HepG2 (cell line): ENCODE data around the gene PPHLN1. TPM values are rescaled to one million over a fixed set of nuclear protein-coding genes. Genes with fewer than 3 reads are reported as not detected.
A peak's percentile ranks its signal among the peaks of the same experiment; 100 is the strongest.

Source experiments
- CCDC6 ChIP-seq: sonication (generic); formaldehyde crosslinking; IDR thresholded peaks from 2 replicates; pipeline ENCODE4 v1.8.1; 2022; ENCODE audit warnings: mild to moderate bottlenecking, missing genetic modification reagents, moderate library complexity
- CHD2 ChIP-seq: IDR thresholded peaks from 2 replicates; pipeline ENCODE4 v1.6.1; 2011; ENCODE audit warnings: low read depth, low read length, improper control_type of control experiment
- ELK4 ChIP-seq: sonication (generic); formaldehyde crosslinking; IDR thresholded peaks from 2 replicates; pipeline ENCODE4 v1.9.0; 2021; ENCODE audit warnings: missing genetic modification reagents, borderline replicate concordance
- FOXA1 ChIP-seq, 2 experiments: fragments of 450-650 bp in 1 of 2; sonication (generic) in 1 of 2; formaldehyde crosslinking in 1 of 2; IDR thresholded peaks; 2 replicates each; pipeline versions ENCODE4 v1.4.0 to v1.6.1; 2016 to 2020; ENCODE audit warnings: missing genetic modification reagents in 1 of 2
- FOXA3 ChIP-seq: IDR thresholded peaks from 2 replicates; pipeline ENCODE4 v1.6.1; 2016; ENCODE audit warnings: missing genetic modification reagents, missing compliant biosample characterization
- GFI1 ChIP-seq: sonication (generic); formaldehyde crosslinking; IDR thresholded peaks from 2 replicates; pipeline ENCODE4 v1.5.0; 2020; ENCODE audit warnings: missing genetic modification reagents, mild to moderate bottlenecking, borderline replicate concordance
- HDAC1 ChIP-seq: sonication (generic); formaldehyde crosslinking; IDR thresholded peaks from 2 replicates; pipeline ENCODE4 v1.5.1; 2020; ENCODE audit warnings: mild to moderate bottlenecking, missing genetic modification reagents
- HMG20A ChIP-seq: IDR thresholded peaks from 2 replicates; pipeline ENCODE4 v1.6.1; 2016; ENCODE audit warnings: borderline replicate concordance
- MNT ChIP-seq: fragments of 450-650 bp; IDR thresholded peaks from 2 replicates; pipeline ENCODE4 v1.6.1; 2016
- NR2F6 ChIP-seq, 2 experiments: IDR thresholded peaks; 2 replicates each; pipeline ENCODE4 v1.6.1; 2016; ENCODE audit warnings: antibody characterized with exemption in 1 of 2, mild to moderate bottlenecking in 1 of 2
- NR3C1 ChIP-seq: sonication (generic); formaldehyde crosslinking; IDR thresholded peaks from 2 replicates; pipeline ENCODE4 v1.4.0; 2020; ENCODE audit warnings: missing genetic modification reagents
- RAD21 ChIP-seq: fragments of 450-650 bp; formaldehyde crosslinking; IDR thresholded peaks from 2 replicates; pipeline ENCODE4 v1.5.0; 2020; ENCODE audit warnings: mild to moderate bottlenecking
- REPIN1 ChIP-seq: sonication (generic); formaldehyde crosslinking; IDR thresholded peaks from 2 replicates; pipeline ENCODE4 v1.8.0; 2022; ENCODE audit warnings: missing genetic modification reagents, low read depth, mild to moderate bottlenecking, borderline replicate concordance
- THAP11 ChIP-seq: IDR thresholded peaks from 2 replicates; pipeline ENCODE4 v1.6.1; 2016; ENCODE audit warnings: missing biosample characterization, missing genetic modification reagents
- ZBTB8A ChIP-seq: sonication (generic); formaldehyde crosslinking; IDR thresholded peaks from 2 replicates; pipeline ENCODE4 v1.4.0; 2020; ENCODE audit warnings: mild to moderate bottlenecking, low read depth, missing genetic modification reagents, borderline replicate concordance
- ZFP37 ChIP-seq: sonication (generic); formaldehyde crosslinking; IDR thresholded peaks from 2 replicates; pipeline ENCODE4 v1.4.0; 2020; ENCODE audit warnings: missing genetic modification reagents, borderline replicate concordance
- ZNF772 ChIP-seq: sonication (generic); formaldehyde crosslinking; IDR thresholded peaks from 2 replicates; pipeline ENCODE4 v1.5.0; 2020; ENCODE audit warnings: mild to moderate bottlenecking, missing genetic modification reagents
- ZSCAN20 ChIP-seq: sonication (generic); formaldehyde crosslinking; IDR thresholded peaks from 2 replicates; pipeline ENCODE4 v1.4.0; 2020; ENCODE audit warnings: missing genetic modification reagents, mild to moderate bottlenecking, borderline replicate concordance
- polyA plus RNA-seq, 8 experiments: library from polyadenylated mRNA; depleted of rRNA in 3 of 8; stranded (reverse) in 7 of 8; unstranded in 1 of 8; fragments of >200 nt; fragmentation: Illumina TruSeq in 4 of 8; extraction: Trizol in 4 of 8; gene quantifications; 2 replicates each; pipeline versions ENCODE4 v1.2.1 to v1.2.3, GENCODE V29; 2011 to 2016; ENCODE audit warnings: low read depth in 4 of 8, missing spikeins in 1 of 8, mixed read lengths in 1 of 8; ENCODE audit not compliant: insufficient read depth in 1 of 8
- total RNA-seq, 5 experiments: library from RNA; depleted of rRNA; stranded (reverse); fragments of >200 nt; fragmentation: Illumina TruSeq; extraction: Trizol; gene quantifications; 2 replicates each; pipeline ENCODE4 v1.2.3, GENCODE V29; 2016; ENCODE audit warnings: low read depth in 1 of 5
- TF ChIP-seq, protein P1 (sequence below): sonication (generic); formaldehyde crosslinking; IDR thresholded peaks from 2 replicates; pipeline ENCODE4 v1.5.1; 2020; ENCODE audit warnings: mild to moderate bottlenecking, missing genetic modification reagents, borderline replicate concordance
- TF ChIP-seq, protein P2 (sequence below): sonication (generic); formaldehyde crosslinking; IDR thresholded peaks from 2 replicates; pipeline ENCODE4 v1.4.0; 2020; ENCODE audit warnings: mild to moderate bottlenecking, low read depth, missing genetic modification reagents
- TF ChIP-seq, protein P3 (sequence below): sonication (generic); formaldehyde crosslinking; IDR thresholded peaks from 2 replicates; pipeline ENCODE4 v1.4.0; 2020; ENCODE audit warnings: missing genetic modification reagents

PPHLN1 gene
- total and polyA plus RNA-seq, 2 of the 13 experiments (the other 11 are each of a cell fraction or from before 2014, with no cell fraction given), result 43.4 to 66.0 TPM

GRCh38 chr12:42372154-42372791 is 46.3 kb downstream of the PPHLN1 start (continued):
- TF ChIP-seq, protein P1, sequence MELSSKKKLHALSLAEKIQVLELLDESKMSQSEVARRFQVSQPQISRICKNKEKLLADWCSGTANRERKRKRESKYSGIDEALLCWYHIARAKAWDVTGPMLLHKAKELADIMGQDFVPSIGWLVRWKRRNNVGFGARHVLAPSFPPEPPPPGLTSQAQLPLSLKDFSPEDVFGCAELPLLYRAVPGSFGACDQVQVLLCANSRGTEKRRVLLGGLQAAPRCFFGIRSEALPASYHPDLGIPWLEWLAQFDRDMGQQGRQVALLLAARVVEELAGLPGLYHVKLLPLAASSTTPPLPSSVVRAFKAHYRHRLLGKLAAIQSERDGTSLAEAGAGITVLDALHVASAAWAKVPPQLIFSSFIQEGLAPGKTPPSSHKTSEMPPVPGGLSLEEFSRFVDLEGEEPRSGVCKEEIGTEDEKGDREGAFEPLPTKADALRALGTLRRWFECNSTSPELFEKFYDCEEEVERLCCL, result no peak
- TF ChIP-seq, protein P2, sequence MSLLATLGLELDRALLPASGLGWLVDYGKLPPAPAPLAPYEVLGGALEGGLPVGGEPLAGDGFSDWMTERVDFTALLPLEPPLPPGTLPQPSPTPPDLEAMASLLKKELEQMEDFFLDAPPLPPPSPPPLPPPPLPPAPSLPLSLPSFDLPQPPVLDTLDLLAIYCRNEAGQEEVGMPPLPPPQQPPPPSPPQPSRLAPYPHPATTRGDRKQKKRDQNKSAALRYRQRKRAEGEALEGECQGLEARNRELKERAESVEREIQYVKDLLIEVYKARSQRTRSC, result no peak
- TF ChIP-seq REPIN1 (CRISPR knock-in tag) (no peak), CCDC6 (CRISPR knock-in tag) (no peak), ZBTB8A (CRISPR knock-in tag) (no peak), FOXA1 (IDR thresholded peaks at IDR 0.05) (no peak), FOXA1 (CRISPR knock-in tag; IDR thresholded peaks at IDR 0.05) (peak; percentile 49; the same call in 1 of the 2 replicates), GFI1 (CRISPR knock-in tag) (no peak), NR2F6 (IDR thresholded peaks at IDR 0.05) (no peak), NR2F6 (CRISPR knock-in tag; IDR thresholded peaks at IDR 0.05) (peak; percentile 50; the same call in 1 of the 2 replicates), THAP11 (CRISPR knock-in tag) (0 out of 2 replicates have a peak, but pooled peaks have one; percentile 31), CHD2 (no peak), HMG20A (CRISPR knock-in tag) (no peak), RAD21 (CRISPR knock-in tag) (peak; percentile 79), HDAC1 (CRISPR knock-in tag) (no peak), FOXA3 (peak; percentile 31; the same call in 1 of the 2 replicates), ZFP37 (CRISPR knock-in tag) (no peak), ZSCAN20 (CRISPR knock-in tag) (no peak), NR3C1 (no peak), MNT (no peak), ZNF772 (no peak), ELK4 (no peak)
- TF ChIP-seq, protein P3, sequence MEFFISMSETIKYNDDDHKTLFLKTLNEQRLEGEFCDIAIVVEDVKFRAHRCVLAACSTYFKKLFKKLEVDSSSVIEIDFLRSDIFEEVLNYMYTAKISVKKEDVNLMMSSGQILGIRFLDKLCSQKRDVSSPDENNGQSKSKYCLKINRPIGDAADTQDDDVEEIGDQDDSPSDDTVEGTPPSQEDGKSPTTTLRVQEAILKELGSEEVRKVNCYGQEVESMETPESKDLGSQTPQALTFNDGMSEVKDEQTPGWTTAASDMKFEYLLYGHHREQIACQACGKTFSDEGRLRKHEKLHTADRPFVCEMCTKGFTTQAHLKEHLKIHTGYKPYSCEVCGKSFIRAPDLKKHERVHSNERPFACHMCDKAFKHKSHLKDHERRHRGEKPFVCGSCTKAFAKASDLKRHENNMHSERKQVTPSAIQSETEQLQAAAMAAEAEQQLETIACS (CRISPR knock-in tag), result no peak
